ENCODE measurements around the gene ILDR1. TPM values are rescaled to one million over a fixed set of nuclear protein-coding genes. Genes with fewer than 3 reads are reported as not detected.

Gene ILDR1
- total RNA-seq, 1 experiment from 2014 or later = 2.3 TPM

GRCh38 chr3:122063908-122064307, 41.9 kb upstream of the ILDR1 start (continued):
- no peak for TF ChIP-seq ZNF396 (CRISPR knock-in tag; IDR thresholded peaks at IDR 0.05; ENCODE audit: borderline replicate concordance)

DNA sequence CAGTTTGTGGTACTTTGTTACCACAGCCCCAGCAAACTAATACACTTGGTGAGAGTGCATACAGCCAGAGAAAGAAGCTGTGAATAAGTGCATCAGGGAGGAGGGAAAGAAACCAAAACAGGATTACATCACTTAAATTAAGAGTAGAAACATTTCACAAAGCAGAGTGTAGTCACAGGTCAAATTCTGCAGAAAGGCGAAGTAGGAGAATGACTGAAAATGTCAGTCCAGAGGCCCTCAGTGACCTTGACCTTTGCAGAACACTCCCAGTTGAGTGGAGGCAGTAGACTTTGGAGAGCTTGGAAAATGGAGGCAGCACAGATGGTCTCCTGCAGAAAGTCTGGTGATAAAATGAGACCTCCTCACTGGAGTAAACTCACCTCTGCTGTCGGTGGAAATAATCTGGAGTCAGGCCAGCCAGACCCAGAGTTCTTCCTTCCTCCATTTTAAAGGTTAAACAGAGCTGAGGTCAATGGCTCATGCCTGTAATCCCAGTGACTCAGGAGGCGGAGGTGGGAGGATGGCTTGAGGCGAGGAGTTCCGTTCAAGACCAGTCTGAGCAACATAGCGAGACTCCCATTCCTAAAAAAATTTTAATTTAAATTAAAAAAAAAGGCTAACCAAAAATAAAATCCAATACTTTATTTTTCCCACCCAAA, 38.1 kb upstream of the ILDR1 start:
- no peak for TF ChIP-seq ZNF423 (CRISPR knock-in tag; IDR thresholded peaks at IDR 0.05)
- no peak for TF ChIP-seq ZNF425 (CRISPR knock-in tag; conservative IDR thresholded peaks at IDR 0.05)
- no peak for TF ChIP-seq ZNF532 (CRISPR knock-in tag; IDR thresholded peaks at IDR 0.05; ENCODE audit: borderline replicate concordance)
- no peak for TF ChIP-seq MYBL2 (CRISPR knock-in tag; IDR thresholded peaks at IDR 0.05)
- no peak for TF ChIP-seq SMAD4 (CRISPR knock-in tag; IDR thresholded peaks at IDR 0.05)
- TF ChIP-seq GTF2I (CRISPR knock-in tag; conservative IDR thresholded peaks at IDR 0.05) = no peak
- TF ChIP-seq, protein P1, sequence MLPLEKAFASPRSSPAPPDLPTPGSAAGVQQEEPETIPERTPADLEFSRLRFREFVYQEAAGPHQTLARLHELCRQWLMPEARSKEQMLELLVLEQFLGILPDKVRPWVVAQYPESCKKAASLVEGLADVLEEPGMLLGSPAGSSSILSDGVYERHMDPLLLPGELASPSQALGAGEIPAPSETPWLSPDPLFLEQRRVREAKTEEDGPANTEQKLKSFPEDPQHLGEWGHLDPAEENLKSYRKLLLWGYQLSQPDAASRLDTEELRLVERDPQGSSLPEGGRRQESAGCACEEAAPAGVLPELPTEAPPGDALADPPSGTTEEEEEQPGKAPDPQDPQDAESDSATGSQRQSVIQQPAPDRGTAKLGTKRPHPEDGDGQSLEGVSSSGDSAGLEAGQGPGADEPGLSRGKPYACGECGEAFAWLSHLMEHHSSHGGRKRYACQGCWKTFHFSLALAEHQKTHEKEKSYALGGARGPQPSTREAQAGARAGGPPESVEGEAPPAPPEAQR (CRISPR knock-in tag; IDR thresholded peaks at IDR 0.05) = no peak
- no peak for TF ChIP-seq ZNF396 (CRISPR knock-in tag; IDR thresholded peaks at IDR 0.05; ENCODE audit: borderline replicate concordance)
- no peak for TF ChIP-seq ZNF317 (CRISPR knock-in tag; IDR thresholded peaks at IDR 0.05; ENCODE audit: borderline replicate concordance, low read depth)
- Mint-ChIP-seq H3K4me3 (no peak overlapping the region), H3K4me1 (peaks cover 7% of the 10 kb centered on the region), H3K36me3 (no peaks in the 10 kb centered on the region), H3K27me3 (ENCODE audit: low read depth) (no peaks in the 10 kb centered on the region), H3K9me3 (no peaks in the 10 kb centered on the region), H3K27ac (no peak overlapping the region)
- ChIA-PET POLR2A (no interaction called here), CTCF (no interaction called here)
- DNase-seq (ENCODE audit: low spot score) (no peak), ATAC-seq (no peak)

GRCh38 chr3:122058294-122058693, 36.2 kb upstream of the ILDR1 start:
- no peaks in the 10 kb centered on the region for H3K27me3 Mint-ChIP-seq (ENCODE audit: low read depth)
- H3K9me3 Mint-ChIP-seq = no peaks in the 10 kb centered on the region
- no peaks in the 10 kb centered on the region for H3K36me3 Mint-ChIP-seq
- CTCF ChIA-PET = no interaction called here
- no peak overlapping the region for H3K27ac Mint-ChIP-seq
- DNase-seq (ENCODE audit: low spot score) = no peak
- POLR2A ChIA-PET = no interaction called here
- no peak for TF ChIP-seq STAT6 (CRISPR knock-in tag; conservative IDR thresholded peaks at IDR 0.05; ENCODE audit: low read depth)
- no peak overlapping the region for H3K4me3 Mint-ChIP-seq
- no peak for ATAC-seq
- H3K4me1 Mint-ChIP-seq = peaks cover 17% of the 10 kb centered on the region

Data from WTC11 (cell line).